HEK293 (cell line): ENCODE results near the gene ITSN1.

ENCODE experiments used
- CTCF ChIA-PET: fragments of 350-600 bp; formaldehyde crosslinking; extraction: SDS; loops from one replicate; lab custom pipeline; 2021; ENCODE audit warnings: antibody characterized with exemption; lab: Yijun Ruan, JAX
- POLR2A ChIA-PET: fragments of 300-600 bp; formaldehyde crosslinking; extraction: SDS; loops from one replicate; lab custom pipeline; 2020; ENCODE audit warnings: antibody characterized with exemption, inconsistent platforms; lab: Yijun Ruan, JAX
- H3K27ac ChIP-seq: fragments of 200-500 bp; sonication (Bioruptor generic); 2 replicates; pipeline ENCODE4 v1.5.1; 2014; ENCODE audit warnings: low read depth, low read length, control low read depth, inconsistent platforms; ENCODE audit errors: extremely low read depth
- H3K36me3 ChIP-seq, 2 experiments: fragments of 200-500 bp in 1 of 2; sonication (Bioruptor generic) in 1 of 2; 1 replicate in 1 of 2; 2 replicates in 1 of 2; pipeline ENCODE4 v1.5.1; 2014 to 2017; ENCODE audit warnings: inconsistent platforms in 2 of 2, low read length in 2 of 2; ENCODE audit not compliant: control insufficient read depth in 2 of 2, insufficient read depth in 1 of 2
- H3K4me1 ChIP-seq: fragments of 200-500 bp; sonication (Bioruptor generic); 2 replicates; pipeline ENCODE4 v1.5.1; 2014; ENCODE audit warnings: mild to moderate bottlenecking, low read length, inconsistent platforms; ENCODE audit not compliant: control insufficient read depth, insufficient read depth
- H3K4me3 ChIP-seq: 2 replicates; pipeline ENCODE4 v1.5.1; 2011; ENCODE audit warnings: low read depth, mild to moderate bottlenecking, control low read depth, low read length, moderate library complexity
- H3K9me3 ChIP-seq: fragments of 200-500 bp; sonication (Bioruptor generic); 2 replicates; pipeline ENCODE4 v1.5.1; 2014; ENCODE audit warnings: low read depth, low read length, inconsistent platforms; ENCODE audit not compliant: control insufficient read depth, insufficient read depth
- BCL11B ChIP-seq: fragments of 450-650 bp; formaldehyde crosslinking; IDR thresholded peaks from 2 replicates; pipeline ENCODE4 v1.5.1; 2016; ENCODE audit warnings: low read depth, missing biosample characterization, missing genetic modification characterization
- FEZF1 ChIP-seq: fragments of 450-650 bp; formaldehyde crosslinking; IDR thresholded peaks from 2 replicates; pipeline ENCODE4 v1.5.1; 2016; ENCODE audit warnings: missing biosample characterization, missing genetic modification characterization
- GLIS2 ChIP-seq: fragments of 450-650 bp; formaldehyde crosslinking; IDR thresholded peaks from 2 replicates; pipeline ENCODE4 v1.5.1; 2016; ENCODE audit warnings: missing biosample characterization, missing genetic modification characterization
- KLF10 ChIP-seq: fragments of 450-650 bp; IDR thresholded peaks from 2 replicates; pipeline ENCODE4 v1.5.1; 2018; ENCODE audit warnings: missing biosample characterization, mild to moderate bottlenecking, missing genetic modification characterization
- KLF16 ChIP-seq: fragments of 450-650 bp; formaldehyde crosslinking; IDR thresholded peaks from 2 replicates; pipeline ENCODE4 v1.5.1; 2017; ENCODE audit warnings: missing biosample characterization, missing genetic modification characterization
- KLF9 ChIP-seq: fragments of 450-650 bp; formaldehyde crosslinking; IDR thresholded peaks from 2 replicates; pipeline ENCODE4 v1.5.1; 2016; ENCODE audit warnings: missing biosample characterization, missing genetic modification characterization, low read depth
- SALL2 ChIP-seq: fragments of 450-650 bp; formaldehyde crosslinking; IDR thresholded peaks from 2 replicates; pipeline ENCODE4 v1.5.0; 2017; ENCODE audit warnings: missing biosample characterization, mild to moderate bottlenecking, missing genetic modification characterization, borderline replicate concordance
- SCRT2 ChIP-seq: fragments of 450-650 bp; formaldehyde crosslinking; IDR thresholded peaks from 2 replicates; pipeline ENCODE4 v1.5.1; 2016; ENCODE audit warnings: missing biosample characterization, missing genetic modification characterization
- WT1 ChIP-seq: fragments of 450-650 bp; formaldehyde crosslinking; IDR thresholded peaks from 2 replicates; pipeline ENCODE4 v1.5.1; 2016; ENCODE audit warnings: missing biosample characterization, missing genetic modification characterization
- YY1 ChIP-seq: fragments of 450-650 bp; formaldehyde crosslinking; IDR thresholded peaks from 2 replicates; pipeline ENCODE4 v1.5.1; 2018; ENCODE audit warnings: missing biosample characterization, missing genetic modification characterization
- ZBTB17 ChIP-seq: fragments of 450-650 bp; formaldehyde crosslinking; IDR thresholded peaks from 2 replicates; pipeline ENCODE4 v1.5.1; 2016; ENCODE audit warnings: missing biosample characterization, missing genetic modification characterization
- ZEB2 ChIP-seq: fragments of 450-650 bp; formaldehyde crosslinking; IDR thresholded peaks from 2 replicates; pipeline ENCODE4 v1.5.1; 2016; ENCODE audit warnings: missing biosample characterization, missing genetic modification characterization
- ZNF10 ChIP-seq: fragments of 450-650 bp; formaldehyde crosslinking; IDR thresholded peaks from 2 replicates; pipeline ENCODE4 v1.5.1; 2017; ENCODE audit warnings: missing biosample characterization, missing genetic modification characterization
- ZNF146 ChIP-seq: fragments of 450-650 bp; formaldehyde crosslinking; IDR thresholded peaks from 2 replicates; pipeline ENCODE4 v1.5.1; 2016; ENCODE audit warnings: missing biosample characterization, missing genetic modification characterization
- ZNF174 ChIP-seq: fragments of 450-650 bp; formaldehyde crosslinking; IDR thresholded peaks from 2 replicates; pipeline ENCODE4 v1.5.0; 2017; ENCODE audit warnings: missing biosample characterization, mild to moderate bottlenecking, missing genetic modification characterization
- ZNF175 ChIP-seq: fragments of 450-650 bp; formaldehyde crosslinking; IDR thresholded peaks from 2 replicates; pipeline ENCODE4 v1.5.1; 2016; ENCODE audit warnings: missing biosample characterization, missing genetic modification characterization
- ZNF184 ChIP-seq: fragments of 450-650 bp; IDR thresholded peaks from 2 replicates; pipeline ENCODE4 v1.5.1; 2018; ENCODE audit warnings: missing biosample characterization, mild to moderate bottlenecking, missing genetic modification characterization
- ZNF223 ChIP-seq: fragments of 450-650 bp; formaldehyde crosslinking; IDR thresholded peaks from 2 replicates; pipeline ENCODE4 v1.5.1; 2016; ENCODE audit warnings: missing biosample characterization, missing genetic modification characterization
- ZNF335 ChIP-seq: fragments of 450-650 bp; formaldehyde crosslinking; conservative IDR thresholded peaks from 2 replicates; pipeline ENCODE4 v1.5.1; 2016; ENCODE audit warnings: missing biosample characterization, missing genetic modification characterization
- ZNF398 ChIP-seq: fragments of 450-650 bp; formaldehyde crosslinking; IDR thresholded peaks from 2 replicates; pipeline ENCODE4 v1.5.1; 2017; ENCODE audit warnings: missing biosample characterization, missing genetic modification characterization
- ZNF423 ChIP-seq: fragments of 450-650 bp; formaldehyde crosslinking; IDR thresholded peaks from 2 replicates; pipeline ENCODE4 v1.5.1; 2016; ENCODE audit warnings: missing biosample characterization, missing genetic modification characterization
- ZNF544 ChIP-seq: fragments of 450-650 bp; formaldehyde crosslinking; IDR thresholded peaks from 2 replicates; pipeline ENCODE4 v1.5.0; 2017; ENCODE audit warnings: missing biosample characterization, missing genetic modification characterization
- ZNF549 ChIP-seq: fragments of 450-650 bp; IDR thresholded peaks from 2 replicates; pipeline ENCODE4 v1.5.1; 2018; ENCODE audit warnings: missing biosample characterization, missing genetic modification characterization, mild to moderate bottlenecking, inconsistent platforms, moderate library complexity
- ZNF600 ChIP-seq: fragments of 450-650 bp; formaldehyde crosslinking; IDR thresholded peaks from 2 replicates; pipeline ENCODE4 v1.5.1; 2016; ENCODE audit warnings: missing biosample characterization, missing genetic modification characterization
- ZNF660 ChIP-seq: fragments of 450-650 bp; IDR thresholded peaks from 2 replicates; pipeline ENCODE4 v1.5.1; 2018; ENCODE audit warnings: missing biosample characterization, mild to moderate bottlenecking, missing genetic modification characterization
- ZNF670 ChIP-seq: fragments of 450-650 bp; formaldehyde crosslinking; IDR thresholded peaks from 2 replicates; pipeline ENCODE4 v1.5.1; 2016; ENCODE audit warnings: missing biosample characterization, missing genetic modification characterization, low read depth
- ZNF677 ChIP-seq: fragments of 450-650 bp; IDR thresholded peaks from 2 replicates; pipeline ENCODE4 v1.5.0; 2018; ENCODE audit warnings: missing biosample characterization, mild to moderate bottlenecking, missing genetic modification characterization, moderate library complexity
- ZNF747 ChIP-seq: fragments of 450-650 bp; formaldehyde crosslinking; IDR thresholded peaks from 2 replicates; pipeline ENCODE4 v1.5.1; 2016; ENCODE audit warnings: missing biosample characterization, missing genetic modification characterization
- ZNF768 ChIP-seq: fragments of 450-650 bp; formaldehyde crosslinking; IDR thresholded peaks from 2 replicates; pipeline ENCODE4 v1.5.1; 2018; ENCODE audit warnings: missing biosample characterization, mild to moderate bottlenecking, missing genetic modification characterization
- ZNF785 ChIP-seq: fragments of 450-650 bp; formaldehyde crosslinking; IDR thresholded peaks from 2 replicates; pipeline ENCODE4 v1.5.1; 2016; ENCODE audit warnings: missing biosample characterization, missing genetic modification characterization
- ZXDB ChIP-seq: fragments of 450-650 bp; formaldehyde crosslinking; IDR thresholded peaks from 2 replicates; pipeline ENCODE4 v1.5.1; 2016; ENCODE audit warnings: missing biosample characterization, missing genetic modification characterization
- TF ChIP-seq, protein P1 (sequence below): fragments of 450-650 bp; formaldehyde crosslinking; conservative IDR thresholded peaks from 2 replicates; pipeline ENCODE4 v1.5.1; 2016; ENCODE audit warnings: low read depth, missing biosample characterization, missing genetic modification characterization

ITSN1 gene

DNA sequence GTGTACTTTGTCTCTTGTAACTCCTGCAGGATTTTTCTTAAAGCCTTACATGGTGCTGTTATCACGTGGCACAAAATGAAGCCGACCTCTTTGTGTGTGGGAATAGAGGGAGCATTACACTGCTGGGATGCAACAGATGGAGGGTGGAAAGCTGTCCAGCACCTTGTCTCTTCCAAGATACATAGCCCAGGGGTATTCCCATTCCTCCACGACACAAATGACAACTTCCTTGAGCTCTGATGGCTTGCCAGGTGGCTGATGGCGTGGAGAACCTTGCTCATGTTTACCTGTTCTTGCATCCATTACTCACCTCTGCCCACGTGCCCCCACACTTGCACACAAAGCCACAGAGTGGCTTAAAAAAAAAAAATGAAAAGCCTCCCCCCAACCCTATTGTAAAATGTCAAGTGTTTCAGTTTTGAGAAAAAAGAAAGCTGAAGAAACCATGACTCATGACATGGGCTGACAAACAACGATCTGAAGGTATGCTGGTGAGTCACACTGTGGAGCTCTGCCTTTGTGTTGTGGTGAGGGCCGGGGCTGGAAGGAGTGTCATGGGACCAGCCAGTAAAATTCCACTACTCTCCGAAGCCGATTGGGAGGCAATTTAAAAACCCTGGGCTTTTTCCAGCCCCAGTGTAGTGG is 305.3 kb downstream of the ITSN1 start (continued):
- TF ChIP-seq, protein P1, sequence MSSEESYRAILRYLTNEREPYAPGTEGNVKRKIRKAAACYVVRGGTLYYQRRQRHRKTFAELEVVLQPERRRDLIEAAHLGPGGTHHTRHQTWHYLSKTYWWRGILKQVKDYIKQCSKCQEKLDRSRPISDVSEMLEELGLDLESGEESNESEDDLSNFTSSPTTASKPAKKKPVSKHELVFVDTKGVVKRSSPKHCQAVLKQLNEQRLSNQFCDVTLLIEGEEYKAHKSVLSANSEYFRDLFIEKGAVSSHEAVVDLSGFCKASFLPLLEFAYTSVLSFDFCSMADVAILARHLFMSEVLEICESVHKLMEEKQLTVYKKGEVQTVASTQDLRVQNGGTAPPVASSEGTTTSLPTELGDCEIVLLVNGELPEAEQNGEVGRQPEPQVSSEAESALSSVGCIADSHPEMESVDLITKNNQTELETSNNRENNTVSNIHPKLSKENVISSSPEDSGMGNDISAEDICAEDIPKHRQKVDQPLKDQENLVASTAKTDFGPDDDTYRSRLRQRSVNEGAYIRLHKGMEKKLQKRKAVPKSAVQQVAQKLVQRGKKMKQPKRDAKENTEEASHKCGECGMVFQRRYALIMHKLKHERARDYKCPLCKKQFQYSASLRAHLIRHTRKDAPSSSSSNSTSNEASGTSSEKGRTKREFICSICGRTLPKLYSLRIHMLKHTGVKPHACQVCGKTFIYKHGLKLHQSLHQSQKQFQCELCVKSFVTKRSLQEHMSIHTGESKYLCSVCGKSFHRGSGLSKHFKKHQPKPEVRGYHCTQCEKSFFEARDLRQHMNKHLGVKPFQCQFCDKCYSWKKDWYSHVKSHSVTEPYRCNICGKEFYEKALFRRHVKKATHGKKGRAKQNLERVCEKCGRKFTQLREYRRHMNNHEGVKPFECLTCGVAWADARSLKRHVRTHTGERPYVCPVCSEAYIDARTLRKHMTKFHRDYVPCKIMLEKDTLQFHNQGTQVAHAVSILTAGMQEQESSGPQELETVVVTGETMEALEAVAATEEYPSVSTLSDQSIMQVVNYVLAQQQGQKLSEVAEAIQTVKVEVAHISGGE (tag by site-specific recombination), result no peak
- TF ChIP-seq ZNF549 (tag by site-specific recombination) (no peak), GLIS2 (tag by site-specific recombination) (no peak), ZNF10 (tag by site-specific recombination) (no peak), ZNF768 (tag by site-specific recombination) (no peak), BCL11B (tag by site-specific recombination) (no peak), ZNF146 (tag by site-specific recombination) (no peak; the same call in 1 of the 2 replicates), ZNF175 (no peak), SALL2 (tag by site-specific recombination) (no peak), YY1 (tag by site-specific recombination) (no peak), ZNF670 (tag by site-specific recombination) (no peak), KLF16 (tag by site-specific recombination) (no peak), ZNF223 (tag by site-specific recombination) (no peak), ZNF785 (tag by site-specific recombination) (no peak), ZNF747 (tag by site-specific recombination) (no peak), ZNF174 (tag by site-specific recombination) (no peak)

GRCh38 chr21:33948096-33948950 is 306.0 kb downstream of the ITSN1 start:
- TF ChIP-seq ZNF544 (tag by site-specific recombination), result 0 out of 2 replicates have a peak, but pooled peaks have one; percentile 6
- TF ChIP-seq ZNF423 (tag by site-specific recombination), result no peak
- no peak for TF ChIP-seq ZNF677 (tag by site-specific recombination)
- 0 out of 2 replicates have a peak, but pooled peaks have one; percentile 67 for TF ChIP-seq KLF10 (tag by site-specific recombination)
- TF ChIP-seq FEZF1, result no peak
- peak; percentile 87 for TF ChIP-seq ZBTB17 (tag by site-specific recombination)
- peak; percentile 47; the same call in 1 of the 2 replicates for TF ChIP-seq SCRT2 (tag by site-specific recombination)
- no peak for TF ChIP-seq ZXDB
- 0 out of 2 replicates have a peak, but pooled peaks have one; percentile 55 for TF ChIP-seq ZEB2 (tag by site-specific recombination)
- TF ChIP-seq ZNF398 (tag by site-specific recombination), result peak; percentile 11
- TF ChIP-seq ZNF184 (tag by site-specific recombination), result 0 out of 2 replicates have a peak, but pooled peaks have one; percentile 2
- TF ChIP-seq ZNF600 (tag by site-specific recombination), result peak; percentile 58
- 0 out of 2 replicates have a peak, but pooled peaks have one; percentile 30 for TF ChIP-seq ZNF335
- peak; percentile 0; the same call in 1 of the 2 replicates for TF ChIP-seq KLF9
- TF ChIP-seq WT1 (tag by site-specific recombination), result peak; percentile 81
- TF ChIP-seq ZNF660 (tag by site-specific recombination), result 0 out of 2 replicates have a peak, but pooled peaks have one; percentile 11
- TF ChIP-seq, all 188 proteins: peak for 12
- POLR2A ChIA-PET, result interaction anchor here (0.6 to 0.7 kb wide), 5 partner anchors 24 to 514 kb away, joined by 3 to 7 read pairs (median 4); no protein-coding TSS in a partner anchor
- peak overlapping the region; percentile 18 for H3K4me3 ChIP-seq
- peaks cover 9% of the 10 kb centered on the region for H3K4me1 ChIP-seq
- CTCF ChIA-PET, result interaction anchor here (1.2 to 4.1 kb wide), 2 partner anchors 24 to 41 kb away, joined by 3 to 17 read pairs; no protein-coding TSS in a partner anchor
- peaks cover 0 to 9% of the 10 kb centered on the region in 2 experiments; a peak in 1 of 3 replicates for H3K36me3 ChIP-seq
- peak overlapping the region; percentile 21 for H3K27ac ChIP-seq
- no peaks in the 10 kb centered on the region for H3K9me3 ChIP-seq
